NCI-H2196 (cell line): Measurements from ENCODE around the gene TMEM115.

Experiments used
- DNase-seq: peaks from one replicate; lab custom pipeline; 2025; ENCODE audit not compliant: unreplicated experiment; lab: John Stamatoyannopoulos, UW

The TMEM115 gene

DNA sequence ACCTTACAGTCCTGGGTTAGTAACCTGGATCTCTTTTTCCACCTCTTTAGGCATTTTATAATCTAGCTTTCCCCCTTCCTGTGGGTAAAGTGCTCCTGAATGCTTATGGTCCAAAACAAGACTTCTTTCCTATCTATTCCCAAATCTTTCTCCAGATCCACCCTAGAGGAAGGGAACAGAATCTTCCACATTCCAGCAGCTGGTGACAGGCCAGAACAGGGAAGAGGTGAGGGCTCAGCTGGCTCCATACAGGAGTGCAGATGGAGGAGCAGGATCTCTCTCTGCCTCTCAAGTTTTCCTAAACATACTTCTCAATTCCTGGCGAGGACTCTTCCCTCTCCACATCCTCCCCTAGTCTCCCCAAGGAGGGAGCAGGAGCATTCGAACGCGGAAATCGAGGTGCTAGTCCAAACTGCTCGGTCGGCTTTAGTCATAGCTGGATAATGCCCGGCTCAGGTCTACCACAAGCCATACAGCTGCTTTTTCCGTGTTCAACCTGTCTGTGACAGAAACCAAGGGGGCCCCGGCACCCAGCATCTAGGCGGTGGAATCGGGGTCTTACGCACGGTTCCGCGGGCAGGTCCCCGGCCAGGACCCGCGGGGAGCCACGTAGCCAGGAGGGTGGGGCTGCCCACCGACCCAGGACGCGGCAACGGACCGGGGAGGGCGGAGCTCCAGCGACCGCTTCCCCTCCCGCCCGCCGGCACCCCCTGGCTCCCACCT, 22.7 kb downstream of the TMEM115 start:
- no peak for DNase-seq

DNA sequence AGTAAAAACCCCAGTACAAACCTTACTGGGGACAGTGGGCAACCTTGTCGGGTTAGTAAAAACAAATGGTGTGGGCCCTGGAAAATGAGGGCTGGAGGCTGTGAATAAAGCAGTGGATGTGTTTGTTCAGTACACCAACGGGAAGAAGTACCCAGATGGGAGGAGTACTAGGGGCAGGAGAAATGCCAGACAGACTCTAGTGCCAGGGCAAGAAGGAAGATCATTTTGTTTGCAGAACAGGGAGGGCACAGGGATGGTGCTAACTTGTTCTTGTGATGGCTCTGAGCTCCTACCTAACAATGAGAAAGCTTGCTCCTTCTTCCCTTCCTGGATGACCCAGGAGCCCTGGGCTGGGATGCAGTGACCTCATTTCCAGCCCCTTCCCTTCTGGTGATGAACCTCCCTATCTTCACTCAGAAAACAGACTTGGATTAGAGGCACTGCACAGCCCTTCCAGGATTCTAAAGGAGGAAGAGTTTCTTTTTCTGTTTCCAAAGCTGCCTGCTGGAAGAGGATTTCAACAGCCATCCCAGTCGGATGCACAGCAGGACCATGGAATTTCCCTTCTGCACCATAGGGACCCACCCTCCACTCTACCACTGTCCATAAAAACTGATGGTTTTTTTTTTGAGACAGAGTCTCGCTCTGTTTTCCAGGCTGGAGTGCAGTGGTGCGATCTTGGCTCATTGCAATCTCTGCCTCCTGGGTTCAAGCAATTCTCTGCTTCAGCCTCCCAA, 24.8 kb downstream of the TMEM115 start:
- no peak for DNase-seq

DNA sequence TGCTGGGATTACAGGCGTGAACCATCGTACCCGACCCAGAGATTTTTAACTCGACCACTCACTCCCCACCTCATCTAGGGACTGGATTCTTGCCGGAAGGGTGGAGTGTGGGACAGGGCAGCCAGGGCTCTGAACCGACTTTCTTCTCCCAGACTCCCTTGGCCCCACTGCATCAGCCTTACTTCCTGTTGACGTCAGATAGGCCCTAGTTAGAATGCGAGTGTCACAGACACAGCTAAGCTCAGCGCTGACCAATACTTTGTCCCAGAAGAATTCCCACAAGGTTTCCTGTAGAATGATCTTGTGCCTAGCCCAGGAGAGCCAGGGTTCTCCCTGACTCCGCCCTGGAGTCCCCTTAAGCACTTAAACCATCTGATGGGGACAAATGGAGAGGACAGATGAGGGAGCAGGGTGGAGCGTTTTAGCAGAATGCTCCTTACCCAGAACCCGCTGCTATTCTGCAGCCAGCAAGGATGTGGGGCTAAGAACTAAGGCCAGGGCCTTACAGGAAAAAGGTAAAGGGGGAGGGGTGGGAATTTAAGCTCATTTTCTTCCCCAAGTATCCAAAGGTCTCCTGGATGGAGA, 25.5 kb downstream of the TMEM115 start:
- DNase-seq: no peak

DNA sequence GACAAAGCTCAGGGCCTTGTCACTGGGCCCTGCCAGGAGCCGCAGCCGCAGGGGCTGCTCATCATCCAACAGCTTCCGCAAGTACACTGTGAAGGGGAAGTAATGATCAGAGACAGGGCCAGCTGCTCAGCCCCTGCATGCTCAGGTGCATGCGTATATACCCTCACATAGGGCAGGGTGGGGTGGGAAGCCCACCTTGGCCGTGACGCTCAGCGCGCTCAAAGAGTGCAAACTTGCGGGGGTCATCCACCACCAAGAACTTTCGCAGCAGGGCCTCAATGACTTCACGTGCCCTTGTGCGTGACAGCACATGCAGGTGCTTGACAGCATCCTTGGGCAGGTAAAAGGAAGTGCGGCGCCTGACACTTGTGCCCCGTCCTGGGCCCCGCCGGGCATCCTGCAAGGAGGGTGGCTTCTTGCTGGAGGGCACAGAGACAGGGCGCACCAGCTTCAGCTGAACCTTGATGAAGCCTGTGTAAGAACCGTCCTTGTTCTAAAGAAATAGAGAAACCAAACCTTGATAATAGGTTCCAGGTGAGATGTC, 27.9 kb downstream of the TMEM115 start:
- no peak for DNase-seq

DNA sequence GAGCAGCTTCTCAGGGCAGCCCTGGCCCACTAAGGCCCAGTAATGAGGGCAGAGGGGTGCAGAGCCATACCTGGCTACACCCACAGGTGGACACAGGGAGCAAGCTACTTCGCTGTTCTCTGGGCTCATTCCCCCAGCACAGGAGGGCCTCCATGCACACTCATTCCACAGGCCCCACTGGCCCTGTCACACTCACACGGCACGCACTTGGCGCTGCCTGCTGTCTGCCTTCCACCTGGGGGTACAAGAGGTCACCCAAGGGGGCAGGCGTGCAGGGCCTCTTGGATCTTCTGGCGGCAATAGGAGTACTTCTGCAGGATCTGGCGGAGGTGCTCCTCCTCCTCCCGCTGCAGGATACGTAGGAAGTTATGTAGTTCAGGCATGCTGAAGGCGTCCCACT, 29.0 kb downstream of the TMEM115 start:
- no peak for DNase-seq

DNA sequence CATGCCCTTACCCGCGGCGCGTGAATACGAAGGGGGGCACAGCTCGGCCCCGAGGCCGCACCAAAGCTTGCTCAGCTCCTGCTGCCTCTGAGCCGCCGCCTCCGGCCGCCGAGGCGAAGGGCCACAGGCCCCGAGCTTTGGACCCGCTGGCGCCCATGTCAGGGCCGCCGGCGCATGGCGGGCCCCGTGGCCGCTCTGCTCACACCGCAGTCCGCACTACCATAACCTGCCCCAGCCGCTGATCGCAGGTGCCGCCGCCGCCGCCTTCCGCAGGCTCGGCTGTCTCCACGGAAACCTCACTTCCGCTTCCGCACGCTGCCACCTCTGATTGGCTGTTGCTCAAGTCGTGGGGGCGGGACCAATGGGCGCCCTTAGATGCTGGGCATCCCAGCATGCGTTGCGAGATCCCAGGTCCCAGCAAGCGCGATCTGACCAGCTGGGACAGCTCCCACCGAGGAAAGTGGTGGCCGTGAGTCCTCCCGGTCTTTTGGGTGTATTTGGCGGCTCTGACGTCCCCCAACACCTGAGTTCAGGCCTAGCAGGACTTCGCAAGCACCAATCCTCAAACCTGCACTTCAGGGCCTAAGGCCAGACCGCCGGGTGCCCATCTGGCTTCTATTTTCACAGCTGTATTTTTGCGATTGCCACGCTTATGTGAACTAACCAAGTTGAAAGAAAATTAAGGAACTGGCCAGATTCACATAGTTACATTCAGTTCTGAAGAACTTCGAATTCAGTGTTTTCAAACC, 31.2 kb downstream of the TMEM115 start, which contains the start of gene TUSC2:
Gene TUSC2 (minus strand): TSS at position 281 of the 749 bp plus-strand sequence. CDS start 124 bp downstream, at position 157.
- DNase-seq: peak; percentile 89

DNA sequence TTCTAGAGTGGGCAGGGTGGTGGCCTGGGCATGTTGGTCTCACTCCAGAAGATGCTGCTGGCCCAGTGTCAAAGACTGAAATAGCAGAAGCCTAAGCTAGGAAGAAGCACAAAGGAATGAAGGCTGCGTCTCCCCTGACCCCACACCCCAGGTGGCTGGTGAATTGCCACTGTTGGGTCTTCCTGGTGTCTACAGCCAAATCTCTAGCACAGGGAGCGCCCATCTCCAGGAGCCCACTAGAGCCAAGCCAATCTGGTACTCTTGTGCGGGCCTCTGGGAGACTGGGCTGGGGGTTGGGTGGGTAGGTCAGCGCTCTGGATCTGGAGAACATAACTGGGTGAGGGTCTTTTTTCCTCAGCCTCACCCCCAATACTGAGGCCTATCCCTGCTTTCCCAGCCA, 32.2 kb downstream of the TMEM115 start:
- no peak for DNase-seq

DNA sequence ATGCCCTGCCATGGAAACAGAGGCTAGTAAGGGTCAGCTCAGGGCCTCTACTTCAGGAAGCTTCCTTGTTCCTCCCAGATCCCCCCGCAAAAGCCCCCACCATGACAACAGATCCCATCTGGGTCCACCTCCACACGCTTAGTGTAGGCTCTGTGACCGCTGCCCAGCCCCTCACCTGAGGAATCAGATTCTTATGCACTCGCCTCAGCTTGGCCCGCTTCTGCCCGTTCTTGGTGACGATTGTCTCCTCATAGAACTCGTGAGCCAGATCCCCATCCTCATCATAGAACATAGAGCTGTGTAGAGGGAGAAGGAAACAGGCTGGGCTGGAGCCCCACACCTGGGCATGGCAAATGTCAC, 33.2 kb downstream of the TMEM115 start:
- DNase-seq: no peak

DNA sequence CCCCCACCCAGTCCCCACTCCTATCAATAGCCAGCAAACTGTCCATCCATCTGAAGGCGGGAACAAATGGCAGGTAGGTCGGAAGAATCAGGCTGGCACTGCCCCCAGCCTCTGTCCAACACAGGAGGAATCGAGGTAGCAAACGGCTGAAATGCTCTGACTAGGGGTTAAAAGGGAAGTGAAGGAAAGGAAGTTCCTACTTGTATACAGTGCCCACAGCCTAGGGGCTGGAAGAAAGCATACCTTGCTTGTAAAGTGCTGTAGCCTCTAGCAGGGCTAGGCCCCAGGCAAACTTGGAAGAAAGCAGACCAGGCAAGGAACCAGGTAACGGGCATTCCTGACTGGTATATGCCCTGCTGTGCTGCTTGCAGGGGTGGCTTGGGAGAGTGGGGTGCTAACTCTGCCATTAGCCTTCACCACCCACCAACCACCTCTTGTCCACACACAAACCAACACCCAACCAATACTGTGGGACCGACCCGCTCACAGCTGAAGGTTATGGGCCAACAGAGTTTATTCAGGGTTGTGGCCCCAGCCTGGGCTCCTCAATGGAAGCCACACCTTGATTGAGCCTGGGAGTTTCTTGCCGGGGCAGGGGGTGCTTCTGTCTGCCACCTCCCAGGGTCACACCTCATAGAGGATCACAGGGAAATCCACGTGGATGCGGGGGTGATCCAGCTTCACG, 33.7 kb downstream of the TMEM115 start:
- DNase-seq: no peak

DNA sequence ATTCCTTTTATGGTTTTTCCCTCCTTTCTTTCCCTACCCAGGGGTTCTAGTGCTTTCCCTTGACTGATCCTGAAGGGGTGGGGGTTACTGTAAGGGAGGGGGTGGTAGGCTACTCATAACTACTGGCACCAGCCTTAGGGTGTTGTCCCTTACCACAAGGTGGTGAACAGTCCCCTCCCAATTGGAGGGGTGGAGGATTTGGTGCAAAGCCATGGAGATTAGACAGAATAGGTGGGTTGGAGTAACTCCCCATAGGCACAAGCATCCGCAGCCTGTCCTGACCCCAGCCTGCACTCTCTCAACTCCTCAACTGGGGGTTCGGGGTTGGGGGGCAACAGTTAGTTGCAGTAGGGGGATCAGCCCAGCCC, 34.2 kb downstream of the TMEM115 start:
- DNase-seq: no peak

DNA sequence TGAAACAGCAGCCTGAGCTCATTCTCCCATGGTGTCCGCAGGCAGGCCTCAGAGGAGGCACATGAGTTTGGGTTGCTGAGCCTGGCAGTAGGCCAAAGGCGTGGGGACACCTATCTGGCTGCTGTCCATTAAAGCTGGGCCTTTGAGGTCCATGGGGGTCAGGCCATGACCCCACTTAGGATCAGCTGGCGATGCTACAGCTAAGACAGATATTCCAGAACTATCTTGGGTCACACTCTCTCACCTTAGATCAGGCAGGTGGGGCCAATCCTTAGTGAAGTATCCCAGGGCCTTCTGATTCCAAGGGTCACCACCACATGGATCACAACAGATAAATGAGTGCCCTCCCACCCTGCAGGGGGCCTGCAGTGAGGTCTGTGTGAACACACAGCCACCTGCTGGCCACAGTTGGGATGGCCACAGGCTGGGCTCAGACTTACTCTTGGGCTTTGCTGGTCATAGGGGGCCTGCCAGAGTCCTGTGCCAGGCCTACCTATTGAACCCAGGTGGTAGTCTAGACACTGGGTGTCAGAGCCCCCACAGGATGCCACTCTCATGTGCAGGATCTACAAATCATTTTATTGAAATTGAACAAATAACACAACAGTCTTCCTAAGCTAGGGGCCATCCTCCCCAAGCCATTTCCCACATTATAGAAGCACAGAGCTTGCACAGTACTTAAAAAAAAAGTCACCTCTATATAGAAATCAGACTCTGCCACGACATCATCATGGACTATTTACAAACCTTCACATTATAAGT, 34.8 kb downstream of the TMEM115 start:
- peak; percentile 63 for DNase-seq

DNA sequence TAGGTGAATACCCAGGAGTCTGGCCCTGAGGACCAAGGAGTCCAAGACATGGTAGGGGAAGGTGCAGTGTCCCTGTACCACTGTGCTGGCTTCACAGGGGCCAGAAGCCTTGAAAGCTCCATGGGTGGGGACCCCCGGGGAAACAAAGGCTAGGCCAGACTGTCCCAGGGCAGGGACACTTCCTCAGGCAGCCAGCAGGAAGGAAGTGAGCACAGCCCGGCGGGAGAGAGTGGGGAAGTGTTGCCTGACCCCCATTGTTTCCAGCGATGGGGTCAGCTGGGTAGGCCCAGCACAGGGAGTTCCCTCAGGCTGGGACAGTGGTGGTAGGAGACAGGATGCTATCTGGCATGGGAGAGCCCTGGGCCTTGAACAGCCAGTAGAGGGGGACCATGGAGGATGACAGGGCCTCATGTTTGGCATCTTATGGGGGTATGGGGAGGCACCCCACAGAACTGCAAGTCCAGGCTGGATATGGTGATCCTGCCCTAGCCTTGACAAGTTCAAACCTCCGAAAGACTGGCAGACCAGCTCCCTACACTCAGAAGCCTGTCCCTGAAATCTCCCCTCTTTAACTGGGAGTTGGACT, 35.6 kb downstream of the TMEM115 start:
- DNase-seq: no peak

DNA sequence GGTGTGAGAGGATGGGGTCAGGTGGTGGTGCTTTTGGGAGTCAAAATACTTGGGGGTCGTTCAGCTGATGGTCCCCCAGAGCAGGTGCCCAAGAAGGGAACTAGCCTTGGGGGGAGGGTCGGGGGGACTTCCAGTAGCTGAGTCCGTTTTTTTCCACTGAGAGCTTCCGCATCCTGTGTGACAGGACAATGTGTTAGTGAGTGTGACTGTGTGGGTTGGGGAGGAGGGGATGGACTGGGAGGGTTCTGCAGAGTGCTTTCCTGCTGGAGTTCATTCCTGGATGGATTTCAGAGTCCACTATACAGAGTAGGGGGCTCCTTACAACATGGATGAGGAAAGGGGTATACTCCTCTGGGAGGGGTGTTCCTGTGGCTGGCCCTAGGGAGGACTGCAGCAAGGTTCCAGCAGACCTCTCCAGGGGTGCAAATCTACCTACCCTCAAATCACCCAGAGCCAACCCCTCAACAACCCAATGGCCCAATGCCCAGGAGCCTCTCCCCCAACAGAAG, 36.2 kb downstream of the TMEM115 start:
- no peak for DNase-seq

DNA sequence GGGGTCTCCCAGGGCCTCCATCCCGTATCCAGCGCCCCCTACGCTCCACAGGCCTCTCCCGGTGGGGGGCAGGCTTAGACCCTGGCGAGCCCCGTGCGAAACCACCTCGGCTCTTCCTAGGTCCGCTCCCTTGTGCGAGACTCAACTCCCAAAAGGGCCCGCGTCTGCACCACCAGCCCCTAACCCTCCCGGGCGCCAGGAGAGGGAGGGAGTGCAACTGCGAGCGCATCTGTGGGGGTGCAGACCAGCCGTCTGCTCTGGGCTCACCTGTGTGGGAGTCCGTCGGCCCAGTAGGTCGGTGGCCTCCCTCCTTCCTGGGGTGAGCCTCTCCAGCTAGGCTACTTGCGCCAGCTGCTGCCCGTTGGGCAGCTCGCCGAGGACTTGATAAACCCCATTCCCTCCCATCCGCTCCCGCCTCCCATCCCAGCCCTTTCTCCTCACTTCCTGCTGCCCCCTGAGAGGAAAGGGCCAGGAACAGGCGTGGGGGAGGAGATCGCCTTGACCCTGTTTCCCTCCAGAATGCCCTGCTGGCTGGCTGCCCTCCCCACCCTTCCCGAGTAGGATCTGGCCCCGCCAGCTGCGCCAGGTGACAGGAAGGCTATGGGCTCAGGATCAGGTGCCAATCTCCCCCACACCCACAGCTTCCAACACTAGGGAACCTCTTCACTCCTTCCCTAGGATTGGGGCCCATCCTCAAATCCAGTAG, 36.8 kb downstream of the TMEM115 start, which contains the start of gene HYAL2:
Gene HYAL2 (minus strand): TSS at position 360 of the 706 bp plus-strand sequence. CDS start 2,256 bp downstream, outside the sequence.
- peak; percentile 54 for DNase-seq

DNA sequence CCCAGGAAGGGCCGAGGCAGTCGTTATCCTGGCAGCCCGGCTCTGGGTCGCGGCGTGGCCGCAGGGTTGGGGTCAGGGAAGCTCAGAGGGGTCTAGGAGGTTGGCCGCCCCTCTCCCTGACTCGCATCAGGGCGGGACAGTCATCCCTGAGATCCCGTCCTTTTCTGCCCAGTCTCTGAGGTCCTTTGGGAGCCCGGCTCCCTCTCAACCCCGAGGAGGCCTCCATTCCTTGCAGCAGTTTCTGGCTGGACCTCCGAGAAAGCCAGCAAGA, 37.3 kb downstream of the TMEM115 start:
- DNase-seq: no peak

DNA sequence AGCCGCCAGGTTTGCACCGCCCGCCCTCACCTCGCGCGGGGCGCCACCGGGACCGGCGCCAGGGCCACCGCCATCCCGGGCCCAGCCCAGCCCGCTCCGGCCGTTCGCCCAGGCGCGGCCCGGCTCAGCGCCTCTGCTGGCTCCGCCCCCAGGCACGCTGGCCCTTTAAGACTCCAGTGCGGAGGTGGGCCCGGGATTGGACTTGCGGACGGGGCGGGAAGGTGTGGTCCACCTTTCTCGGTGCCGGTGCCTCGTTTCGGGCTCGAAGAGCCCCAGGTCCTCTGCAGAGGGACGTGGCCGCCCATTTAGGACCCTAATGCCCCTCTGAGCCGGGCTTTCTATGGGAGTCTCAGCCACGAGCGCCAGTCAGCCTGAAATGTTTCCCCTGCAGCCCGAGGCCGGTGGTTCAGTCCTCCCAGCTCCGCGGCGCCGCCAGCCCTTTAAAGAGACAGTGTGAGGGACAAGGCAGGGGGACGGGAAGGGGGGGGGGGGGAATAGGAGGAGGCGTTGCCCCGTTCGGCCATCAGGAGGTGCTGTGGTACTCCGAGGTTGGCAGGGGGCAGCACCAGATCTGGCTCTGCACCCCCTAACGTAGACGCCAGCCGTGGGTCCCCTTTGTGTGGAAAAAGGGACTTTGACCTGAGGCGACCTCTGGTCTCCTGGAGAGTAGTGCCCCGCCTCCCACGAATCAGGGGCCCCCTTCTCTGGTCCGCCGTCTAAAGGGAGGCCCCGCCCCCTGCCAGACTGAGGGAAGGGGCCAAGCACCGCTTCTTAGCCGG, 37.8 kb downstream of the TMEM115 start:
- DNase-seq: peak; percentile 74

DNA sequence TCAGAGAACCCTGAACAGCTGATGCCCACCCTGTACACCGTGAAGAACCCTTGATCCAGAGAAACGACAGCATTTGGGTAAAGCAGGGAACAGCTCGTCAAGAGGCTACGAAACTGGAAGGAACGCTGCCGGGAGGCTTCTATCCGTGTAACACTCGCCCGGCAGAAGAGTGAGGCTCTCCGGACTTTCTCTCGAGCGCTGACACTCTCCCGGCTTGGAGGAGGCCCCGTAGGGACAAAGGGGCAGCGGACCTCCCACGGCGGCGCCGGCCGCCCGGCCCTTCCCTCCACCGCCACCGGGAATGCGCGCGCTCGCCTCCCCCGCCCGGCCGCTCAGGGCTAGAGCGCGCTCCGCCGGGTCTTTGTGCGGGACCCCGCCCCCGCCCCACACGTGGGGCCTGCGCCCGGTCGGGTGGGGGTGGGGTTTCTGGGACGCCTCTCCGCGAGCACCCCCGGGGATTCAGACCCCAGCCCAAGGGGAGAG, 38.4 kb downstream of the TMEM115 start:
- DNase-seq: peak; percentile 58
